Gastroesophageal sphincter (tissue), 3 donors: Measurements from ENCODE around the gene SYT15.

Source experiments
- CTCF ChIP-seq, 4 experiments: fragments of 200-600 bp in 2 of 4; fragments of 450-650 bp in 2 of 4; sonication (generic) in 1 of 4; IDR thresholded peaks; one replicate each; pipeline ENCODE4 v1.5.1; 2017 to 2019; ENCODE audit warnings: antibody characterized with exemption in 4 of 4, mild to moderate bottlenecking in 2 of 4, moderate library complexity in 2 of 4
- POLR2A ChIP-seq, 2 donors: fragments of 450-650 bp; IDR thresholded peaks; one replicate each; pipeline ENCODE4 v1.6.1; 2017; ENCODE audit warnings: antibody characterized with exemption in 2 of 2, mild to moderate bottlenecking in 2 of 2, moderate library complexity in 1 of 2

GRCh38 chr10:46542567-46543465 lies 36.1 kb upstream of the SYT15 start:
- TF ChIP-seq CTCF (IDR thresholded peaks at IDR 0.05) (no peak), POLR2A (IDR thresholded peaks at IDR 0.05) (no peak)
